Thyroid gland (tissue), 4 donors: ENCODE results near the gene NPEPPS.

Experiments used
- POLR2A ChIP-seq, 2 donors: fragments of 450-650 bp; IDR thresholded peaks; one replicate each; pipeline ENCODE4 v1.6.1; 2017; ENCODE audit warnings: antibody characterized with exemption in 2 of 2, mild to moderate bottlenecking in 2 of 2, moderate library complexity in 1 of 2
- TF ChIP-seq, protein P1 (sequence below), 6 experiments: fragments of 200-600 bp in 3 of 6; fragments of 450-650 bp in 3 of 6; sonication (generic) in 3 of 6; IDR thresholded peaks; one replicate each; pipeline ENCODE4 v1.5.1; 2016 to 2019; ENCODE audit warnings: antibody characterized with exemption in 6 of 6, mild to moderate bottlenecking in 2 of 6, inconsistent platforms in 1 of 6, moderate library complexity in 1 of 6

DNA sequence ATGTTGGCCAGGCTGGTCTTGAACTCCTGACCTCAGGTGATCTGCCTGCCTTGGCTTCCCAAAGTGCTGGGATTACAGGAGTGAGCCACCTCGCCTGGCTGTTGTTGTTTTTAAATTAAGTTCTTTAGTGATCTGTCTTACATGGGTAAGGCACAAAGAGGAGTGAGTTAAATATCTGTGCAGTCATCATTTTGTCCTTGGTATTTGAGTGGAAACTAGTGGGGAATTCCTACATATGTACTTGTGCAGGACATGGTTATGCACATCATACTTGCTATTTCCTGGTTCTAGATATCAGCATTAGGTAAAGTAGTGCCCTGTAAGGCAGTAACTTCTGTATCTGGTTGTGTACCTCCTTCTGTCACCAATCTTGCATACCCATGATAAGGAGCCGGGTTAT, 122.5 kb downstream of the NPEPPS start:
- TF ChIP-seq, protein P1, sequence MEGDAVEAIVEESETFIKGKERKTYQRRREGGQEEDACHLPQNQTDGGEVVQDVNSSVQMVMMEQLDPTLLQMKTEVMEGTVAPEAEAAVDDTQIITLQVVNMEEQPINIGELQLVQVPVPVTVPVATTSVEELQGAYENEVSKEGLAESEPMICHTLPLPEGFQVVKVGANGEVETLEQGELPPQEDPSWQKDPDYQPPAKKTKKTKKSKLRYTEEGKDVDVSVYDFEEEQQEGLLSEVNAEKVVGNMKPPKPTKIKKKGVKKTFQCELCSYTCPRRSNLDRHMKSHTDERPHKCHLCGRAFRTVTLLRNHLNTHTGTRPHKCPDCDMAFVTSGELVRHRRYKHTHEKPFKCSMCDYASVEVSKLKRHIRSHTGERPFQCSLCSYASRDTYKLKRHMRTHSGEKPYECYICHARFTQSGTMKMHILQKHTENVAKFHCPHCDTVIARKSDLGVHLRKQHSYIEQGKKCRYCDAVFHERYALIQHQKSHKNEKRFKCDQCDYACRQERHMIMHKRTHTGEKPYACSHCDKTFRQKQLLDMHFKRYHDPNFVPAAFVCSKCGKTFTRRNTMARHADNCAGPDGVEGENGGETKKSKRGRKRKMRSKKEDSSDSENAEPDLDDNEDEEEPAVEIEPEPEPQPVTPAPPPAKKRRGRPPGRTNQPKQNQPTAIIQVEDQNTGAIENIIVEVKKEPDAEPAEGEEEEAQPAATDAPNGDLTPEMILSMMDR (IDR thresholded peaks at IDR 0.05) = no peak
- TF ChIP-seq POLR2A (IDR thresholded peaks at IDR 0.05) = no peak
